Measurements from ENCODE around the gene POP4. TPM values are rescaled to one million over a fixed set of nuclear protein-coding genes. Genes with fewer than 3 reads are reported as not detected.

Gene POP4
- total and polyA plus RNA-seq, 2 of the 8 experiments (the other 6 are each of a cell fraction or from before 2014, with no cell fraction given), result 29.1 to 41.5 TPM

- TF ChIP-seq ATF2 (IDR thresholded peaks at IDR 0.05; ENCODE audit: low read length), result no peak
- no peak for TF ChIP-seq BACH1 (IDR thresholded peaks at IDR 0.05; ENCODE audit: low read length)
- TF ChIP-seq SAP30 (IDR thresholded peaks at IDR 0.05; ENCODE audit: insufficient read depth, insufficient replicate concordance, low read length), result no peak
- no peak for TF ChIP-seq ZNF274 (IDR thresholded peaks at IDR 0.05; ENCODE audit: borderline replicate concordance, extremely low read depth, low read length)
- TF ChIP-seq MAX (IDR thresholded peaks at IDR 0.05), result no peak
- no peak for TF ChIP-seq PHF8 (conservative IDR thresholded peaks at IDR 0.05; ENCODE audit: low read depth, low read length)
These were observed 37.4 kb downstream of the POP4 start (continued) for GRCh38 chr19:29643361-29643935.
